OCI-LY1 (cell line): ENCODE results near the gene SLC22A17.

ENCODE experiments used
- H2AFZ ChIP-seq: fragments of 200-600 bp; sonication (generic), shearing (Covaris generic); 2 replicates; pipeline ENCODE4 v1.6.0; 2014; ENCODE audit warnings: antibody characterized with exemption, mild to moderate bottlenecking, low read length
- H3F3A ChIP-seq: fragments of 200-600 bp; sonication (generic), shearing (Covaris generic); 2 replicates; pipeline ENCODE4 v1.6.0; 2014; ENCODE audit warnings: mild to moderate bottlenecking, antibody characterized with exemption, low read length, moderate library complexity; ENCODE audit not compliant: insufficient read depth
- H3K27ac ChIP-seq: fragments of 200-600 bp; sonication (generic); 2 replicates; pipeline ENCODE4 v1.5.1; 2014; ENCODE audit warnings: low read length, mixed run types, mild to moderate bottlenecking, low read depth; ENCODE audit not compliant: poor library complexity, severe bottlenecking
- H3K27me3 ChIP-seq: fragments of 200-600 bp; sonication (generic); 2 replicates; pipeline ENCODE4 v1.6.0; 2014; ENCODE audit warnings: antibody characterized with exemption, mild to moderate bottlenecking, low read length, moderate library complexity; ENCODE audit not compliant: insufficient read depth
- H3K36me3 ChIP-seq: fragments of 200-600 bp; sonication (generic); 2 replicates; pipeline ENCODE4 v1.6.1; 2014; ENCODE audit warnings: mild to moderate bottlenecking, antibody characterized with exemption, low read length, moderate library complexity, mixed read lengths; ENCODE audit not compliant: insufficient read depth
- H3K4me1 ChIP-seq: fragments of 200-600 bp; sonication (generic); 2 replicates; pipeline ENCODE4 v1.5.1; 2014; ENCODE audit warnings: mild to moderate bottlenecking, low read length, moderate library complexity; ENCODE audit not compliant: insufficient read depth, severe bottlenecking
- H3K4me2 ChIP-seq: fragments of 200-600 bp; sonication (generic), shearing (Covaris generic); 2 replicates; pipeline ENCODE4 v1.6.1; 2014; ENCODE audit warnings: low read length
- H3K4me3 ChIP-seq: fragments of 200-600 bp; sonication (generic); 2 replicates; pipeline ENCODE4 v1.5.1; 2014; ENCODE audit warnings: low read length, low read depth, mild to moderate bottlenecking, mixed read lengths; ENCODE audit not compliant: poor library complexity, severe bottlenecking
- H3K79me2 ChIP-seq: fragments of 200-600 bp; shearing (Covaris generic); 2 replicates; pipeline ENCODE4 v1.6.1; 2016; ENCODE audit warnings: mixed run types, low read length, mixed read lengths; ENCODE audit not compliant: insufficient read depth
- H3K9ac ChIP-seq: fragments of 200-600 bp; sonication (generic), shearing (Covaris generic); 2 replicates; pipeline ENCODE4 v1.6.1; 2014; ENCODE audit warnings: mild to moderate bottlenecking, low read length, mixed read lengths
- H3K9me2 ChIP-seq: fragments of 200-600 bp; sonication (generic), shearing (Covaris generic); 2 replicates; pipeline ENCODE4 v1.6.1; 2014; ENCODE audit warnings: low read depth, mild to moderate bottlenecking, low read length, mixed read lengths
- H3K9me3 ChIP-seq: fragments of 200-600 bp; shearing (Covaris generic); 2 replicates; pipeline ENCODE4 v1.6.1; 2014; ENCODE audit warnings: low read length, mixed read lengths
- H4K20me1 ChIP-seq: fragments of 200-600 bp; sonication (generic), shearing (Covaris generic); 2 replicates; pipeline ENCODE4 v1.6.0; 2016; ENCODE audit warnings: mild to moderate bottlenecking, low read length; ENCODE audit not compliant: insufficient read depth
- CTCF ChIP-seq: fragments of 200-600 bp; sonication (generic), shearing (Covaris generic); IDR thresholded peaks from 2 replicates; pipeline ENCODE4 v1.5.1; 2017; ENCODE audit warnings: mild to moderate bottlenecking, antibody characterized with exemption, low read length, moderate library complexity, mixed read lengths
- EZH2 ChIP-seq: fragments of 200-600 bp; sonication (generic), shearing (Covaris generic); IDR thresholded peaks from 2 replicates; pipeline ENCODE4 v1.8.0; 2017; ENCODE audit warnings: borderline replicate concordance, mixed run types, mild to moderate bottlenecking, antibody characterized with exemption, low read length, moderate library complexity, mixed read lengths

The SLC22A17 gene

GRCh38 chr14:23399591-23399990, 46.9 kb upstream of the SLC22A17 start:
- Histone ChIP-seq H4K20me1 (no peaks in the 10 kb centered on the region), H3K27ac (no peak overlapping the region), H3K79me2 (no peaks in the 10 kb centered on the region), H3K9ac (no peak overlapping the region), H3K27me3 (no peaks in the 10 kb centered on the region), H3K4me2 (no peak overlapping the region), H3K36me3 (no peaks in the 10 kb centered on the region), H3K4me1 (no peaks in the 10 kb centered on the region), H3K9me2 (no peaks in the 10 kb centered on the region), H2AFZ (no peak overlapping the region), H3K9me3 (no peaks in the 10 kb centered on the region), H3K4me3 (no peak overlapping the region), H3F3A (no peaks in the 10 kb centered on the region)
- TF ChIP-seq EZH2 (no peak), CTCF (no peak)

- no peak overlapping the region for H3K4me2 ChIP-seq
- no peaks in the 10 kb centered on the region for H4K20me1 ChIP-seq
- H3K9me3 ChIP-seq: no peaks in the 10 kb centered on the region
- no peaks in the 10 kb centered on the region for H3K27me3 ChIP-seq
- no peaks in the 10 kb centered on the region for H3K36me3 ChIP-seq
- H3K79me2 ChIP-seq: no peaks in the 10 kb centered on the region
- no peaks in the 10 kb centered on the region for H3F3A ChIP-seq
- no peak overlapping the region for H3K9ac ChIP-seq
- no peak overlapping the region for H3K4me3 ChIP-seq
- no peaks in the 10 kb centered on the region for H3K9me2 ChIP-seq
- H3K27ac ChIP-seq: no peak overlapping the region
- H2AFZ ChIP-seq: no peak overlapping the region
- no peaks in the 10 kb centered on the region for H3K4me1 ChIP-seq
- no peak for TF ChIP-seq EZH2
- TF ChIP-seq CTCF: no peak
Measured at GRCh38 chr14:23399136-23399535, 46.4 kb upstream of the SLC22A17 start.

- Histone ChIP-seq H3K4me1 (no peaks in the 10 kb centered on the region), H2AFZ (no peak overlapping the region), H3K27me3 (0 out of 2 replicates have a peak, but pooled peaks cover 2% of the 10 kb centered on the region), H3K79me2 (no peaks in the 10 kb centered on the region), H3K27ac (no peak overlapping the region), H3K4me3 (no peak overlapping the region), H4K20me1 (no peaks in the 10 kb centered on the region), H3K9me2 (no peaks in the 10 kb centered on the region), H3F3A (no peaks in the 10 kb centered on the region), H3K4me2 (no peak overlapping the region), H3K36me3 (no peaks in the 10 kb centered on the region), H3K9me3 (no peaks in the 10 kb centered on the region), H3K9ac (no peak overlapping the region)
- no peak for TF ChIP-seq CTCF
- no peak for TF ChIP-seq EZH2
Measured at GRCh38 chr14:23398348-23398747, 45.7 kb upstream of the SLC22A17 start.
